Measurements from ENCODE around the gene HES3.
"Not testable (repeated sequence)": the region's sequence is repeated elsewhere in the genome, so short reads cannot be mapped to it uniquely, and the experiment has no call there.

HES3 gene

DNA sequence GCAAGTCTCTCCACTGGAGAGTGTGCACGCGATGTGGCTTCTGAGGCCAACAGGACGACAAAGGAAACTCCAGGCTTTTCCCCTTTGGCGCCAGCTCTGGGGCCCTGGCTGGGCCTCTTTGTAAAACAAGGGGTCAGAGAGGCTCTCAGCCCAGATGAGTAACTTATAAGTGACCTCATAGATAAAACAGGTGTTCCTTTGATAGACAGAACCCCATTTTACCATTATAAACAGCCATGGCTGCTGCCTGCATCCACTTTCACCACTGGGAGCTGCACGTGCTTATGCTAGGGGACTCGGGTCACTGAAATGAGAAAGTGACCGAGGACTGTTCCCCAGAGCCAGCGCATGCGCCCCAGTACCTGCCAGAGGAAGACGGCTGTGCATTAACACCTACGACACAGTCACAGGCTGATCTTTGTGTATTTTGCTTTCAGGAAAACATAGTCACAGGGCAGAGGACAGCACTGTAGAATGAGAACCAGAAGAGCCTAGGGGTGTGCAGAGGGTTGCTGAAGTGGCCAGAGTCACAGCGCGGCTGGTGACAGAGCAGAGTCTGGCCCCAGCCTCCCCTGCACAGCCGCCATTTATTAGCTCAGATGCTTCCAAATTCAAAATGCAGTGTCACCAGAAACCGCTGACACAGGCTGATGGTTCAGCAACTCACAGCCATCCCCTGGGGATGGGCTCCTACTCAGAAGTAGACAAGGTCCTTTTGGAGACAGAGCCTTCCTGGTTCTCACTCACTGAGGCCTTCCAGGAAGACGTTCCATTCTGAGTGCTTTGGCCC lies 25.4 kb upstream of the HES3 start:
- in situ Hi-C loops (cut with MboI; ENCODE audit: low sequenced_read_pairs): no loop called here

DNA sequence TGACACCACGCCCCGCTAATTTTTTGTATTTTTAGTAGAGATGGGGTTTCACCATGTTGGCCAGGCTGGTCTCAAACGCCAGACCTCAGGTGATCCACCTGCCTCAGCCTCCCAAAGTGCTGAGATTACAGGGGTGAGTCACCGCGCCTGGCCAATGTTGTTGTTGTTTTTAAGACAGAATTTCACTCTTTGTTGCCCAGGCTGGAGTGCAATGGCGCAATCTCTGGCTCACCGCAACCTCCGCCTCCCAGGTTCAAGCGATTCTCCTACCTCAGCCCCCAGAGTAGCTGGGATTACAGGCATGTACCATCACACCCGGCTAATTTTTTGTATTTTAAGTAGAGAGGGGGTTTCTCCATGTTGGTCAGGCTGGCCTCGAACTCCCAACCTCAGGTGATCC lies 24.3 kb upstream of the HES3 start:
- in situ Hi-C loops (cut with MboI; ENCODE audit: low sequenced_read_pairs): not testable (repeated sequence)

DNA sequence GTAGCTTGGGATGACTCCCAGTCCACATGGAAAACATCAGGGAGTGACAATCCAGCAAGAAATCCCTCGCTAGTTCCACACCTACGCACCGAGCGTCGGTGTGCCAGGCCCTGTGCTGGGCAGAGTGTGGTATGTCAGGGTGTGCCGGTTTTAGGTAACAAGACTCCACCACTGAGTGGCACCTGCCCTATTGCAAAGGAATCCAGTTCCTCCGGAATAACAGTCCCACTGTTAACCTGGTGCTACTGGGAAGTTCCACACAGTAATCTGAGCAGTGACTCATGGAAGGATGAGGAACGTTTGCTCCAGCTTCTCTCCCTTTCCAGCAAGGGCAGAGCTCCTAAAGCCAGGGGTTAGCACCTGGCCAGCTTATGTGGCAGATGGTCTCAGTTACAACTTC lies 23.7 kb upstream of the HES3 start:
- in situ Hi-C loops (cut with MboI; ENCODE audit: low sequenced_read_pairs): no loop called here

DNA sequence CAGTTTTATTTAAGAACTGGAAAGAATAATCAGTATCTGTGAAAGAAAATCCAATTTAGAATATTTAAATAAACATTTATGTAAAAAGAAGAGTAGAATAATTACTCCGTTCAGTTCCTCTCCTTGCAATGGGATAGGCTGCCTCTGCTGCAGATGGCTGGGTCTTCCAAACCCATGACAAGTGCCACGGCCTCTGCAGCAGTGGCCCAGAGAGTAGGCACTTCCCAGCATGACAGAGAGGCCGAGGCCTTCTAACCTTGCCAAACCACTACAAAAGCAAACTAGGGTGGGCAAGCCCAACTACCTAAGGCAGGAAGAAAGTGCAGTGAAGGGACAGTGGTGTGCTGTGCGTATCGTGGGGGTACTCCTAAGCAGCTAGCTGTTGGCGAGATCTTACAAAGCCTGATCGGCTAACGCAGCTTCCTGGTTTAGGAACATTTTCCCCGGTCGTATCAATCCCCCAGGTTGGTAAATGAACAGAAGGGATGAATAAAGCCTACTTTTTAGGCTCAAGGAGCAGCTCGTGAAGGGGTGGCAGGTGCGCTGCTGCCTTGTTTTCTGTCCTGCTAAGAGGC lies 22.7 kb upstream of the HES3 start:
- in situ Hi-C loops (cut with MboI; ENCODE audit: low sequenced_read_pairs): no loop called here

DNA sequence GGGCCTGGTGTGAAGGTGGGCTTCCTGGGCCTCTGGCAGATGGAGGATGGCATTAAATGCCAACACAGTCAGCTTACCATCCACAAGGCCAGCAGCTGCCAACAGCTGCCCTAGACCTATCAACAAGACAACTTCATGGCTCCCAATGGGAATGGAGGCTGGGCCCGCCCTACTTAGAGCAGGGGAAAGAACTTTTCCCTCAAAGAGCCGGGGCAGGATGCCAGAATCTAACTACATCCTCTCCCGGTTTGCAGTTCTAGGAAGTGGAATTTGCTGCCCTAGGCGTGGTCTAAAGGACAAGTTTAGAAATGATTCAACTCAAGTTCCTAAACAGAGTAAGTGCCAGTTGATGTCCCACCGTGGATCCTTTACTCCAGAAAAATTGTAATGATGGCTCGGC lies 21.3 kb upstream of the HES3 start:
- in situ Hi-C loops (cut with MboI; ENCODE audit: low sequenced_read_pairs): no loop called here

DNA sequence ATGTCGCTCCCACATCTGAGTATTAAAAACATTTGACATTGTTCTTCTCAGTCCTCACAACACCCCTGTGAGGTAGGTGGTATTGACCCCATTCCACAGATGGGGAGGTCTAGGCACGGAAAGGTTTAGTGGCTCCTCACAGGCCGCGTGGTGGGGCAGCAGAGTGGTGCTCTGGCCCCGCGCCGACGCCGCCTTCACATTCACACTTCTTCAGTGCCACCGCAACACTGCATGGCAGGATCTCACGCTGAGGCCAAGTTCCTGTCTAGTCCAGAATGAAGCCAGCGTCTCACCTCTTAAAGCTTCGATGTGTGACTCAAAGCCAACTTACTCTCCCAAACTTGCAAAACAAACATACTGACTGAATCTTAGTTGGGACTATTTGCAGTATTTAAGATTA lies 20.4 kb upstream of the HES3 start:
- in situ Hi-C loops (cut with MboI; ENCODE audit: low sequenced_read_pairs): no loop called here

DNA sequence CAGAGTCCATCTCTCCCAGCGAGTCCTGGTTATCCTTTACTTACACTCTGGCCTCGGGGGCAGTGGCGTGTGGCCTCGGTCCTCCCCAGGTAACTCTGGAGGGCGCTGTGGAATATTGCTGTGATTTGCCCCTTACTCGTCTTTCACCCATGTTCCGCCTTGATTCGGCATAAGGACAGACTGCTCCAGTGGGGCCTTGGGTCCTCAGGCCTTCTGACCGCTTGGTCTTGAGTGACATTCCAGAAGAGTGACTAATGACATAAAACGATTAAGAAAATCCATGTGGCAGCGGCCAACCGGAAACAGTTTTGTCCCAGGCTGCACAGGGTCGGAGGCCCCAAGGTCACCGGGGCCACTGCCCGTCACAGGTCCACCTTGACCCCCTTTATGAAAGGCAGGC lies 19.3 kb upstream of the HES3 start:
- in situ Hi-C loops (cut with MboI; ENCODE audit: low sequenced_read_pairs): no loop called here

DNA sequence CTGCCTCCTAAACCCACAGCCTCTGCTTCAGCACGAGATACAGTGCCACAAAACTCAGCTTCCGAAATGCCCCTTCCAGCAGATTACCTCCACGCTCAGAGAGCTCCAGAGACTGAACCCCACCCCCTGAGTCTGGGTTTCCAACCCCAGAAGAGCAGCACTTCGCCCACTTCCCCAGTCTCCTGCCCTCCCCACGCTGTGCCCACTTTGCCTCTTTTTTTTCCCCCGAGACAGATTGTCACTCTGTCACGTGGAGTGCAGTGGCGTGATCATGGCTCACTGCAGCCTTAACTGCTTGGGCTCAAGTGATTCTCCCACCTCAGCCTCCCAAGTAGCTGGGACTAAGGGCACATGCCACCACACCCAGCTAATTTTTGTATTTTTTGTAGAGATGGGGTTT lies 18.3 kb upstream of the HES3 start:
- in situ Hi-C loops (cut with MboI; ENCODE audit: low sequenced_read_pairs): no loop called here

DNA sequence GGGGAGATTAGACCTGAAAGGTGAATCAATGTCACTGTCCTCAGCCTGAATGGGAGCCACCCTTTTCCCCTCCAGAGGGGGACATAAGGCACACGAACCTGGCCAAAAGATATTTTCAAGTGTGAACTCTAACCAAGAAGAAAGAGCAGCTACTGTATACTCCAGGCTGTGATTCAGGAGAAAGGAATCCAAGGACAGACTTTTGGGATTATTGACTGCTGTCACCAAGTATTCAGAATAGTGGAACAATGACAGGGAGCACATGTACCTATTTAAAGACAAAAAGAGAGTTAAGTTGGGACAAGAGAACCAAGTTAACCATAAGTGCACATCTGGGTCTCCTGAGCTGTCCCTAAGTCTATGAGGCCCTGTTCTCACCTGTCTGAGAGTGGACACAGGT lies 10.6 kb upstream of the HES3 start:
- in situ Hi-C loops (cut with MboI; ENCODE audit: low sequenced_read_pairs): loop anchor here (10.0 kb wide), 1 partner anchor 129 kb away; no protein-coding TSS in a partner anchor

DNA sequence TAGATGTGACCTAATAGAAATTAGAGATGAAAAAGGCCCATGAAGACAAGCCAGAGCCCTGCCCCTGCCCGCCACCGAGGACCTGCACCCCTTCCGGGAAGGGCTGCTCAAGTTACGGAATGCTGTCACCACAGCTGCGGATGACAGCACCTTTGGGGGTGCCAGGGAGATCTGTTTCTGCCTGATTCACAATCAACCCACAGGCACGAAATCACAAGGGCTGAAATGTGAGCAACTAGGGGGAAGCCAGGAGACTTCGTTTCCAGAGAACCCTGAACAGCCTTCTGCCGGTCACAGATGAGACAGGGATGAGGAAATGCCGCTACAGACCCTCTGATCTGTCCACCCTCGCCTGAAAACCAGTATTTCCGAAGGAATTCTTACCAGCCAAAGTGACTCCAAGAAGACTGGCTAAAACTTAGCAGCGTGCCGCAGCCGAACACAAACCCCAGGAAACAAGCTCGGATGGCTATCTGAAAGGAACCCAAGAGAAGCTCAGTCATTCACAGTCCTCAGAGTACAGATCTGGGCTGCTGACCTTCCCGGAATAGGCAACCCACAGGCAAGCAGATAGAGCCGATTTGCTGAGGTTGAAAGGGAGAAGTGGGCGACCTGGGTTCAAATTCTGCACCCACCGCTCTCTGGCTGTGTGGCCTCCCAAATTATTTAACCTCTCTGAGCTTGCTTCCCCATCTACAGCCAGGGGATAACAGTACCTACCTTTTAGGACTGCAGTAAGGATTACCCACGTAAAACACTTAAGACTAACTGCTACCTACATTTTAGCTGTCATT lies 9.3 kb upstream of the HES3 start:
- in situ Hi-C loops (cut with MboI; ENCODE audit: low sequenced_read_pairs): loop anchor here (10.0 kb wide), 1 partner anchor 130 kb away; no protein-coding TSS in a partner anchor

DNA sequence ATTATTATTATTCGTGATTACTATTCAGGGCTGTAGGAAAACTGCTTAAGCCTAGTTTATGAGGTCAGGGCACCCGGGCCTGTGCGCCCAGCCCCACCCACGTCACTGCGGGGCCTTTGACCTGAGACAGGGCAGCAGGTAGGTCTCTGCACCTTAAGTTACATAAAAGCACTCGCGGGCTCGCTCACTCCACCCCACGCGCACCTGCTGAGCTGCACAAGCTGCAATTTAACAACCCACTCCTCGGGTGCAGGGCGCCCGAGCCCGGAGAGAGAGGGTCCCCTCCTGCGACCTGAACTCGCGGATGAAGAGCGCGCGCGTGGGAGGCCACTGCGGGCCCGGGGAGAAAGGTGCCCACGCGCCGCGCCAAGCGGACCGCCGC lies 8.7 kb upstream of the HES3 start:
- in situ Hi-C loops (cut with MboI; ENCODE audit: low sequenced_read_pairs): loop anchor here (10.0 kb wide), 1 partner anchor 130 kb away; no protein-coding TSS in a partner anchor

DNA sequence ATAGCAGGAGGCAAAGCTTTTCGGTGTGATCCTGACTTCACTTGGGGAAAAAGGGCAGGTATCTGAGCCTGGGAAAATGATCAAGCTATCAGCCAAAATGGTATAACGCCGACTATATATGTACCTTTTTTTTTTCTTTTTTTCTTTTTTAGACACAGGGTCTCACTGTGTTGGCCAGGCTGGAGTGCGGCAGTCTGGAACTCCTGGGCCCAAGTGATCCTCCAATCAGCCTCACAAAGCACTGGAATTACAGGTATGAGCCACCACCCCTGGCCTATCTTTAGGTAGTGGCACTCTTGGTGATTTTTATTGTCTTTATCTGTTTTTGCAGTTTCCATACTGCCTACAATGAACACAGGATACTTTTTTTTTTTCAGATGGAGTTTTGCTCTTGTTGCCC lies 6.9 kb upstream of the HES3 start:
- in situ Hi-C loops (cut with MboI; ENCODE audit: low sequenced_read_pairs): loop anchor here (10.0 kb wide), 1 partner anchor 132 kb away; no protein-coding TSS in a partner anchor

DNA sequence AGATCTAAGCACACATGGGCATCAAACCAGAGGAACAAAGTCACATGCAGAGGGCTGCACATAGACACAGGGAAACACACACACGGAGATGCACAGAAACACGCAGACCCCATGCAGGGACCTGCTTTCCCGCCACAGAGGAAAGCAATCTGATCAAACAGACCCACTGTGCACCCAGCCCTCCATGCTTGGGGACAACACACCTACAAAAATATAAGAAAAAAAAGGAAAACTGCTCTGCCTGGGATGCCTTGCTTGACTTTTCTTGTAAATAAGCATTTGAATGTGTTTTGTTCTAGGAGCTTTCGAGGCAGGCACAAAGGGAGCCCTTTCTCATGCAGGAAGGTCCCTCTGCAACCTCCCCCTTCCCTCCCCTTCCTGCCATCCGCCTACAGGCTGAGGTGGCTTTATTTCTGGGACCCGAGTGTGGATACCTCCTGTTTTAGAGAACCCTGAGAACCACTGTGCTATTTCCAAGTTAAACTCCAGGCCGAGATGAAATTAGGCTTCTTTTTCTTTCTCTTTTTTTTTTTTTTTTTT lies 4.7 kb upstream of the HES3 start:
- in situ Hi-C loops (cut with MboI; ENCODE audit: low sequenced_read_pairs): loop anchor here (10.0 kb wide), 1 partner anchor 134 kb away; no protein-coding TSS in a partner anchor

DNA sequence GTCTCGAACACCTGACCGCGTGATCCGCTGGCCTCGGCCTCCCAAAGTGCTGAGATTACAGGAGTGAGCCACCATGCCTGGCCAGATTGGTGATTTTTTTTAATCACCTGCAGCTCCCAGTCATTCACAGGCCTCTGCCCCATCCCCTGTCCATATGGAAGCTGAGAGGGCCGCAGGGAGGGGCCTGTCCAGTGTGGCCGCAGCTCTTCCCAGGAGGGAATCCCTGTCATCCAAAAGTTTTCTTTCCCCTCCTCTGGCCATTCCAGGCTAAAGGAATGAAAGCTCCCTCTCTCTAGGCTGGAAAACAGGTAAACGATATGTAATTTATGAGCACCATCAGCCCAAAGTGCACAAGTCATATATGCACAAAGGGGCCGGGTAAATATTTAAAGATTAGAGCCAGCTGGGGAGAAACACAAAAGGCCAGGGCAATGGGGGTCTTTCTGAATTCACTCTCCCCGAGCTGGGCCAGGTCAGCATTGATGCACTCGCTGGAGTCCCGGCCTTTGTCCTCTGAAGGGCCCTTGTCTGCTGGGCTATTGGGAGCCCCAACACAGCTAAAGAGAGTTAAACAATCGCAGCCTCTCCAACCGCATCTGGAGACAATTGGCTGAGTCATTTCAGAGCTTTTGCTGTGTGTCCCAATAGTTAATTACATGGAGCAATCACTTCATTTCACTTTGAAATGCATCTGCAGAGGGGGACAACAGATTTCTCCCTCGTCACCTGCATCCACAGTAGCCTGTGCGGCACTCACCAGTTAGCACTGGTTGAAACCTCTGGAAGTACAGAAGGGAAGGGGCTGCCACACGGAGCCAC lies 3.8 kb upstream of the HES3 start:
- in situ Hi-C loops (cut with MboI; ENCODE audit: low sequenced_read_pairs): loop anchor here (10.0 kb wide), 2 partner anchors 135 to 165 kb away; no protein-coding TSS in a partner anchor

DNA sequence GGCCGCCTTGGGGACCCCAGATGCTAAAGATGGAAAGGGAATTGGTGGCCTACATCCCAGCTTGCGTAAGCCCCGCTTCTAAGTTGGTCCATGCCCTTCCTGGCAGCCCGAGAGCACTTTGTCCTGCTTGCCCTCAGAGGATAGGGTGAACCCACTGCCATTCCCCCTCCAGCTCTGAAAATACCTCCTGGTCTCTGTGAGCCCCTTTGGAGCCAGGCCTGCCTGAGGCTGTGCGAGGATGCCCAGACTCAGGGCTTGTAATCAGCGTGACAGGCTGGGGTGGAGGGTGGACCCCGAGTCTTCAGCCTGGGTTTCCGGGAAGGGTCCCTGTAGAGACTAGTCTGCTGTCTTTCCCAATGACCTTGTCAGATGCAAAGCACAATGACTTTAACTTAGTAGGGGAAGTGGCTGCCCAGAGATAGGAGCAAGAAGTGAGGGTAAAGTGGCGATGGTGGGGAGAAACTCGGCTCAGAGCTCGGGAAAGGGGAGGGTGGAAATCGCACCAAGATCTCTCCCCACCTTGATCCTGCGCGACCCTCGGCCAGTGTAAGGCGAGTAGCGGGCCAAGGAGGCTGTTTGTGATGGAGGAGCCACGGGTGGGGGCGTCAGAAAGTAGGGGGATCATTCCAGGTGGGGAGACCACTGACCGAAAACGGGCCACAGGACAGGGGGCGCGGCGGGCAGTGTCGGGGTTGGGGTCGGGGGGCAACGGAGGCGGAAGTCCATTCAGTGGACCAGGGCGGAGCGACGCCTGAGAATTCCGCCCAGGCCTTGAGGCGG lies 2.7 kb upstream of the HES3 start:
- in situ Hi-C loops (cut with MboI; ENCODE audit: low sequenced_read_pairs): loop anchor here (10.0 kb wide), 1 partner anchor 164 kb away; no protein-coding TSS in a partner anchor

DNA sequence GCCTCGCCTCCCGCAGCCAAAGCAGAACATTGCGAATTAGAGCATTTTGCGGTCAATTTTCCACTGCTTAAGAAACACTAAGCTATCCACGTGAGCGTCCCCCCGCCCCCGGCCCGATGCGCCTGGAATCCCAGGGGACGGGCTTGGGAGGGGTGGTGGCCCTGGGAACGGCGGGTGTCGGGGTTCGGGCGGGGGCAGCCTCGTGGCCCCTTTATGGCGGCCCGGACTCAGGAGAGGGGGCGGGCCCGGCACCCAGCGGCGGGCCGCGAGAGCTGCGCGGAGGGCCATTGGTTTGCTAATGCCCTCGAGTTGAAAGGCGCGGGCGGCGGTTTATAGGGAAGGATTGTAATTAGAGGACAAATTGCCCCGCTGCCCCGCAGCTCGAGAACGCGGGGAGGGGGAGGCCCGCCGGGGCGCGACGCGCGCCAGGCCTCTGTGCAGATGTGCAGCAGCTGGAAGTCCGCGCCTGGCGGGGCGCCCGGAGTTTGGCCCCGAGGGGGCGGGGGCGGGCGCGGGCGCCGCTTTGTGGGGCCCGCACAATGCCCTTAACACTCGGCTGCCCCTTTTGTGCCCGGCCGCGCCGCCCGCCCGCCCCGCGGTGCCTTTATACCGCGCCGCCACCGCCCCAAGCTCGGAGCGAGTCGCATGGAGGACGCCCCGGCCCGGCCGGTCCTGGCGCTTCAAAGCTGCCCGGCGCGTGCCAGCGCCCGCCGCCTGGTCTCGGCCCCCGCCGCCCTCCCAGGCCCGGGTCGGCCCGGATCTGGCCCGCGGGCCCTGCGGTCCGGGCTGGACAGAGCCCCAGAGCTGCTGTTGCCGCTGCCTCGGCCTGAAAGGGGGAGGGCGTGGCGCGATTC lies 1.9 kb upstream of the HES3 start:
- in situ Hi-C loops (cut with MboI; ENCODE audit: low sequenced_read_pairs): loop anchor here (10.0 kb wide), 1 partner anchor 163 kb away; no protein-coding TSS in a partner anchor

DNA sequence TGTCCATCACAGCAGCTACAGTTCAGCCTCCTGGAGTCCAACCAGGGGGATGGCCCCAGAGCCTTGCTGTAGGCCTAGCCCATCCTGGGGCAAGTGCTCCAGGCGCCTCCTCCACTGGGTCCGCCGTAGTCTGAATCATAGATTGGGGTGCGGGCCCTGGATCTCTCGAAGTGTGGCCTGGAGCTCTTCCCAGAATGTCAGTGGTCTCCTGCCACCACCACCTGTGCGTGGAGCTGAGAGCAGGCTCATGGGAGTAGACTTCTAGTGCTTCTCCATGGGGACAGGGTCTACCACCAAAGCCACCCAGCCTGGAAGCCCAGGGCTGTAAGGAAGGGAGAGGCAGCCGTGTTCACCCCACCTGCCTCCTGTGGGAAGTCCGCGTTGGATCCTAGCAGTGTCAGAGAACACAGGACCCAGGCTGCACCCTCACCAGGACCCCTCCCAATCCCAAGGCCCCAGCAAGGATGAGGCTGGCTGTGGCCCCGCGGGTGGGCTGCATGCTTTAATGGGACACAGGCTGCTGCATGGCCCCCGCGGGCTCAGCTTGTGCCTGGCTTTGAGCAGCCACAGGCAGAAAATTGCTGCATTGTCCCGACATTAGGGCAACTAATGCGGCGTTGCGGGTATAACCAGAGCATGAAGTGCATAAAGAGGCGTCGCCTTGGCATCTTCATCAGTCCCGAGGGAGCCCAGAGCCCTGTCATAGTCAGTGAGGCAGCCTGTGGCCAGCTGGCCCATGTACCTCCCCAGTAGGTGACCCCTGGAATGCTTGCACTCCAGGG lies 735 bp upstream of the HES3 start:
- in situ Hi-C loops (cut with MboI; ENCODE audit: low sequenced_read_pairs): loop anchor here (10.0 kb wide), 1 partner anchor 162 kb away; no protein-coding TSS in a partner anchor

Measured in HL-60/S4 (cell line).